ENCODE measurements around the gene LRRC25. TPM values are rescaled to one million over a fixed set of nuclear protein-coding genes. Genes with fewer than 3 reads are reported as not detected.

LRRC25 gene
- total RNA-seq, 6 experiments from 2014 or later = not detected

DNA sequence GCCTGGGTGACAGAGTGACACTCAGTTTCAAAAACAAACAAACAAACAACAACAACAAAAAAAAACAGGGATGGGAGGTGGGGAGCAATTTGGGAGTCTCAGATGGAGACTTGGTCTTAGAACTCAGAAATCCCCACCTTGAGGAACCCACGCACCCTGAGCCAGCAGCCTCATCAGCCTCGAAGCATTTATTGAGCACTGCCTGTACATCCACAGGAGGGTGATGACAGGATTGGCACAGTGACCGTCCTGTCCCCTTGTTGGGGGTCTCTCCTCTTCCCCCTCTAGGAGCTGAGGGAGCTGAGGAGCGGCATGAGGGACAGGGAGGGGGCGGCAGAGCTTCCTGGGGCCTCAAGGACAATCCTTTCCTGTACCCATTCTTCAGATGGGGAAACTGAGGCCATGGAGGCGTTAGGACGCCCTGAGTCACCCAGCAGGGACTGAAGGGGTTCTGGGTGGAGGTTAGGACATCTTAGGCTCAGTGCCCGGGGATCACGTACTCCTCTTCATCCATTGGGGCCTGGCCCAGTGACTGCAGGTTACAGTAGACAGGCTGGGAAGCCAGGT, 5.8 kb downstream of the LRRC25 start:
- TF ChIP-seq CTCF (IDR thresholded peaks at IDR 0.05) = no peak
- no peak overlapping the region for H3K4me3 Mint-ChIP-seq
- peaks cover 2% of the 10 kb centered on the region; the same call in 1 of the 2 replicates for H3K27me3 Mint-ChIP-seq (ENCODE audit: insufficient read depth)
- H3K9me3 Mint-ChIP-seq = no peaks in the 10 kb centered on the region
- H3K36me3 Mint-ChIP-seq (ENCODE audit: low read depth) = peaks cover 9% of the 10 kb centered on the region; the same call in 1 of the 2 replicates
- no peak for DNase-seq
- peaks cover 11% of the 10 kb centered on the region; the same call in 1 of the 2 replicates for H3K4me1 Mint-ChIP-seq (ENCODE audit: low read depth)
- no peak overlapping the region for H3K27ac Mint-ChIP-seq

DNA sequence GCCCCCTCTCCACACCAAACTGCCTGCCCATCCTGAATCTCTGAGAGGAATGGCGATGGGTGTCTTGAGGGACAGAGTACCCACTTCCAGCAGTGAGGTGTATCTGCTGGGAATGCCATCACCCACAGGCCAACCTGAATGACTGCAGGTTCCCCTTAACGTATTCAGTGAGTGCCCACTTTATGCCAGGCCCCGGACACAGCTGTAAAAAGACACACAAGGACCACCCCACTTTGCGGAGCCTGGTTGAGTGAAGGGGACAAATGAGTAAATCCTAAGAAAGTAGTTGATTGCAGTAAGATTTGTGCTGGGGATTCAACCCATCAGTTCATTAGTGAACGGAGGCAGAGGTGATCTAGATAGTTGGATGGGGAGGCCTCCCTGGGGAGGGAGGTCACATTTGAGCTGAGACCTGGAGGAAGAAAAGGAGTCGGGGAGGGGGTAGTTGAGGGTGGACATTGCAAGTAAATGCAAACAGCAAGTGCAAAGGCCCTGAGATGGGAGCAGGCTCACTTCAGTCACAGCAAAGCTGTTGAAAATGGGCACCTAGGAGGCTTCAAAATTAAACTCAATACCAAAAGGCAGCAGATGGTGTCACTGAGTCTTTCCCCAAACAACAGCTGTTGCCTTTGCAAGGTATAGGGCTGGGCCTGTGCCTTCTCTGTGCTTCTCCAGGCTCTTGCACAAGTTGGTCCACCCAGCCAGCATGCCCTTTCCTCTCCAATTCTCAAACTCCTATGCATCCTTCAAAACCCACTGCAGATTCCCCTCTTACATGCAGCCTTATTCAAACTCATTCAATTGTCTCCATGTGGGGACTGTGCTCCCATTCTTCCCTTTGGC, 7.1 kb downstream of the LRRC25 start:
- Mint-ChIP-seq H3K36me3 (ENCODE audit: low read depth) (peaks cover 9% of the 10 kb centered on the region; the same call in 1 of the 2 replicates), H3K27me3 (ENCODE audit: insufficient read depth) (peaks cover 2% of the 10 kb centered on the region; the same call in 1 of the 2 replicates), H3K9me3 (no peaks in the 10 kb centered on the region), H3K4me3 (no peak overlapping the region), H3K27ac (peak overlapping the region; percentile 52), H3K4me1 (ENCODE audit: low read depth) (peaks cover 22% of the 10 kb centered on the region)
- no peak for DNase-seq
- no peak for TF ChIP-seq CTCF (IDR thresholded peaks at IDR 0.05)

DNA sequence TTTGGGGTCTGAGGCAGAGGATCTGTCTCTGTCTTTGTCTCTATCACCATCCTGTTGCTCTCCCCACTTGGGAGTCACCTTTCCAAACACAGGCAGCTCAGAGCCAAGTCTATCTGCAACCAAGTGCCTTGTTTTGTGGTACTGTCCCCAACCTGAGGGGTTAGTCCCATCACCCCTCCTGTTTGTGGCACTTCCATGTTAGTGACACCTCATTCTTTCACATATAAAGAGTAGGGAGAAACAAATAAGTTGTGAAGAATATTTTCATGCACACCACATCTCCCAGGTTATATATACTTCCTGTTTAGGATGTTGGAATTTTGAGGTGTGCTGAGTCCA, 7.7 kb downstream of the LRRC25 start:
- Mint-ChIP-seq H3K36me3 (ENCODE audit: low read depth) (peaks cover 9% of the 10 kb centered on the region; the same call in 1 of the 2 replicates), H3K4me1 (ENCODE audit: low read depth) (peaks cover 24% of the 10 kb centered on the region), H3K27ac (no peak overlapping the region), H3K4me3 (no peak overlapping the region), H3K27me3 (ENCODE audit: insufficient read depth) (peaks cover 2% of the 10 kb centered on the region; the same call in 1 of the 2 replicates), H3K9me3 (no peaks in the 10 kb centered on the region)
- no peak for TF ChIP-seq CTCF (IDR thresholded peaks at IDR 0.05)
- no peak for DNase-seq

DNA sequence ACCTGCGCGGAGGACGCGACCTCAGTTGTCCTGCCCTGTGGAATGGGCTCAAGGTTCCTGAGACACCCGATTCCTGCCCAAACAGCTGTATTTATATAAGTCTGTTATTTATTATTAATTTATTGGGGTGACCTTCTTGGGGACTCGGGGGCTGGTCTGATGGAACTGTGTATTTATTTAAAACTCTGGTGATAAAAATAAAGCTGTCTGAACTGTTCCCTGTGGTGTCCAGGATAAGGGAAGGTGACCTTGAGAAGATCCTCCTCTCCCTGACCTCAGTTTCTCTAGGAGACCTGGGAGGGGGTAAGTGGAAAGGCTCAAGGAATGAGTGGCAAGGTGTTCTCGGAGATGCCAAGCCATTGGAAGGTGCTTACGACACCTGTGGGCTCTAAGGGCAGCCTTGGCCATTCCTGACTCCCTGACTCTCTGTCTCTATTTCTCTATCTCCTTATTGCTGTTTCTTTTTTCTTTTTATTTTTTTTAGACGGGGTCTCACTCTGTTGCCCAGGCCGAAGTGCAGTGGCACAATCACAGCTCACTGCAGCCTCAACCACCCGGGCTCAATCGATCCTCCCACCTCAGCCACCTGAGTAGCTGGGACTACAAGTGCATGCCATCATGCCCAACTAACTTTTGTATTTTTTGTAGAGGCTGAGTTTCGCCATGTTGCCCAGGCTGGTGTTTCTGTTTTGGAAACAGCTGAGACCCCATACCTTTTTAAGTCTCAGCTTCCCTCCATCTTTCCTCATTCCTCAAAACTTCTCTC, 8.3 kb downstream of the LRRC25 start:
- TF ChIP-seq CTCF (IDR thresholded peaks at IDR 0.05) = no peak
- no peaks in the 10 kb centered on the region for H3K9me3 Mint-ChIP-seq
- peaks cover 2% of the 10 kb centered on the region; the same call in 1 of the 2 replicates for H3K27me3 Mint-ChIP-seq (ENCODE audit: insufficient read depth)
- no peak overlapping the region for H3K27ac Mint-ChIP-seq
- H3K4me3 Mint-ChIP-seq = peak overlapping the region; percentile 32
- peaks cover 24% of the 10 kb centered on the region for H3K4me1 Mint-ChIP-seq (ENCODE audit: low read depth)
- peaks cover 9% of the 10 kb centered on the region; the same call in 1 of the 2 replicates for H3K36me3 Mint-ChIP-seq (ENCODE audit: low read depth)
- DNase-seq = no peak

- H3K4me3 Mint-ChIP-seq = peak overlapping the region; percentile 72
- DNase-seq = peak; percentile 43
Measured at GRCh38 chr19:18388100-18388959, 9.1 kb downstream of the LRRC25 start.

More at GRCh38 chr19:18388100-18388959, 9.1 kb downstream of the LRRC25 start:
- peak; percentile 100 for TF ChIP-seq CTCF (IDR thresholded peaks at IDR 0.05)
- H3K4me1 Mint-ChIP-seq (ENCODE audit: low read depth) = peaks cover 24% of the 10 kb centered on the region
- no peaks in the 10 kb centered on the region for H3K9me3 Mint-ChIP-seq
- no peak overlapping the region for H3K27ac Mint-ChIP-seq
- peaks cover 9% of the 10 kb centered on the region; the same call in 1 of the 2 replicates for H3K36me3 Mint-ChIP-seq (ENCODE audit: low read depth)
- H3K27me3 Mint-ChIP-seq (ENCODE audit: insufficient read depth) = peaks cover 1% of the 10 kb centered on the region; the same call in 1 of the 2 replicates

Measured in HFFc6 (cell line).